ENCODE results near the gene ASS1.
"Not testable (repeated sequence)": the region's sequence is repeated elsewhere in the genome, so short reads cannot be mapped to it uniquely, and the experiment has no call there.

- not testable (repeated sequence) for TF ChIP-seq CTCF (IDR thresholded peaks at IDR 0.05); ZFX (IDR thresholded peaks at IDR 0.05; ENCODE audit: borderline replicate concordance)
Measured at GRCh38 chr9:130401742-130402141, 43.0 kb upstream of the ASS1 start.
